D721Med (cell line): ENCODE data around the gene ZNF211.

Experiments used
- DNase-seq: peaks from one replicate; pipeline ENCODE4 v3.0.0; 2011; ENCODE audit warnings: low spot score; ENCODE audit not compliant: insufficient read length
- FAIRE-seq: peaks from 2 replicates; lab custom pipeline; 2011; peaks lifted over from hg19 to GRCh38; lab: Jason Lieb, UNC
- TF ChIP-seq, protein P1 (sequence below): IDR thresholded peaks from 2 replicates; pipeline ENCODE4 v1.5.1; 2012; ENCODE audit warnings: mild to moderate bottlenecking, control low read depth; ENCODE audit not compliant: insufficient read depth; ENCODE audit errors: missing control alignments

The ZNF211 gene

DNA sequence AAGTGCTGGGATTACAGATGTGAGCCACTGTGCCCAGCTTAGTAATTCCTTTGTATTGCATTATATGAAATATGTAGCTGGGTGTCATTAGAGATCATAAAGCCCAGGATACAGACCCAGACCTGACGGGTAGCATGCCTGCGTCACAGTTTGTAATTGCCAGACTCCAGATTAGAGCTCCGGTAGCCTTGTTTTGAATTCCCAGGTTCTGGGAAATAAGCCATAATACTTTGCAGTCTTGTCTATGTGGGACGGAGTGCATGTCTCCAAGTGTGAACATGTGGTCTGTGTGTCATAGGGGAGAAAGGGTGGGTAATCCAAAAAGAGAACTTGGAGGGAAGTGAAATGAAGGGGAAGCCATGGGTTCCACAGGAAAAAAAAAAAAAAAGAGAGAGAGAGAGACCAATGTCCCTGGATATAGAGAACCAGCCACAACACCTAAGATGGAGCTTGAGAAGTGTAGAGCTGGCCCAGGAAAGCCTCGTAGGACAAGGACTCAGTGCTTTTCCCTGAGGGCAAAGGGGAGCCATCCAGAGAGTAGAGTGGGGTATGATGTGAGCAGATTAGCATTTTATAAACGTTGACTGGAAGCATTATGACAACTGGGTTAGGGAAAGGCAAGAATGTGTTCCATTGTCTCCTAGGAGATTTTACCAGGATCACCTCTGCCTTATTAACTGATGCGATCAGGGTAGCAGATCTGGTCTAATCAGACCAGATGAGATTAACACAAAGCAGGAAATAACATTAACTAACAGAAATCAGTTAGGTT lies 38.3 kb downstream of the ZNF211 start:
- TF ChIP-seq, protein P1, sequence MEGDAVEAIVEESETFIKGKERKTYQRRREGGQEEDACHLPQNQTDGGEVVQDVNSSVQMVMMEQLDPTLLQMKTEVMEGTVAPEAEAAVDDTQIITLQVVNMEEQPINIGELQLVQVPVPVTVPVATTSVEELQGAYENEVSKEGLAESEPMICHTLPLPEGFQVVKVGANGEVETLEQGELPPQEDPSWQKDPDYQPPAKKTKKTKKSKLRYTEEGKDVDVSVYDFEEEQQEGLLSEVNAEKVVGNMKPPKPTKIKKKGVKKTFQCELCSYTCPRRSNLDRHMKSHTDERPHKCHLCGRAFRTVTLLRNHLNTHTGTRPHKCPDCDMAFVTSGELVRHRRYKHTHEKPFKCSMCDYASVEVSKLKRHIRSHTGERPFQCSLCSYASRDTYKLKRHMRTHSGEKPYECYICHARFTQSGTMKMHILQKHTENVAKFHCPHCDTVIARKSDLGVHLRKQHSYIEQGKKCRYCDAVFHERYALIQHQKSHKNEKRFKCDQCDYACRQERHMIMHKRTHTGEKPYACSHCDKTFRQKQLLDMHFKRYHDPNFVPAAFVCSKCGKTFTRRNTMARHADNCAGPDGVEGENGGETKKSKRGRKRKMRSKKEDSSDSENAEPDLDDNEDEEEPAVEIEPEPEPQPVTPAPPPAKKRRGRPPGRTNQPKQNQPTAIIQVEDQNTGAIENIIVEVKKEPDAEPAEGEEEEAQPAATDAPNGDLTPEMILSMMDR, result no peak
- FAIRE-seq (peak; percentile 87), DNase-seq (no peak)

DNA sequence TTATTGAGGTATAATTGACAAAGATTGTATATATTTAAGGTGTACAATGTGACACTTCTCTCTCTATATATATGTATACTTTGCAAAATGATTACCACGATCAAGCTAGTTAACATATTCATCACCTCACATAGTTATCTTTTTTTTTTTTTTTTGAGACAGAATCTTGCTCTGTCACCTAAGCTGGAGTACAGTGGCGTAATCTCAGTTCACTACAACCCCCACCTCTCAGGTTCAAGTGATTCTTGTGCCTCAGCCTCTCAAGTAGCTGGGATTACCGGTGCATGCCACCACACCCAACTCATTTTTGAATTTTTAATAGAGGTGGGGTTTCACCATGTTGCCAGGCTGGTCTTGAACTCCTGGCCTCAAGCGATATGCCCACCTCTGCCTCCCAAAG lies 39.5 kb downstream of the ZNF211 start:
- no peak for DNase-seq
- FAIRE-seq, result no peak
- TF ChIP-seq, protein P1, result no peak

DNA sequence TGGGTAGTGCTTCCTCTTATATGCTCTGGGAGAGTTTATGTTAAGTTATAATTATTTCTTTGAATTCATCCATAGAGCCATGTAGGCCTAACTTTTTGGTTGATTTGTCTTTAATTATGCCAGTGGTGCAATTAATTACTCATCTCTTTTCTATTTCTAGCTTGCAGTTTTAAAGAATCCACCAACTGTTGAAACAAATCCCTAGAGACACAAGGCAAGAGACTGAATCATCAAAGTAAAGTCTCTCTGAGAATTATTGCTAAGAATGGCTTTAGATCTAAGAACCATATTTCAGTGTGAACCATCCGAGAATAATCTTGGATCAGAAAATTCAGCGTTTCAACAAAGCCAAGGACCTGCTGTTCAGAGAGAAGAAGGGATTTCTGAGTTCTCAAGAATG lies 42.9 kb downstream of the ZNF211 start:
- FAIRE-seq, result no peak
- TF ChIP-seq, protein P1, result no peak
- DNase-seq, result no peak

DNA sequence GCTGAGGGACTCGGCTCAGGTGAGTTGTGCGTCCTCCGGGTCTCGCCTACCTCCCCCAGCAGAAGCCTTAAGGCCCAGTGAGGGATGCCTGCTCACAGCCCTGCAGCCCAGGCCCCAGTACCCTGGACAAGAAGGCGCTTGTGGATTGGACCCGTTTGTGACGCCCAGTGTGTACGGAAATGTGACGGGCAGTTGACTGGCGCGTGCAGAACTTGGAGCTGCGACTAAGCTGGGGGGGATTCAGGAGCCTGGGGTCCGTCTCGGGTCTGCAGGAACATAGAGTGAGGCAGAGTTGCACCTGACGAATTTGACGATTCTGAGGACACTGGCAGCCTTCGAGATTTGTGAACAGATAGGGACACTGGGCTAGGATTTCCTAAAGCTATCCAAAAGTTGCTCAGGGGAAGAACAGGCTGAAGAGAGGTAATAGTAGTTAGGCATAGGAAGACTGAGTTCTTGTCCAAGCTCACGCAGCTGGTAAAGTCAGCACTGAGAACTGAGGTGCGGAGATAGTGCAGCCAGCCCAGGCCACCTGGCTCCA lies 49.3 kb downstream of the ZNF211 start:
- TF ChIP-seq, protein P1, result no peak
- no peak for DNase-seq
- no peak for FAIRE-seq

DNA sequence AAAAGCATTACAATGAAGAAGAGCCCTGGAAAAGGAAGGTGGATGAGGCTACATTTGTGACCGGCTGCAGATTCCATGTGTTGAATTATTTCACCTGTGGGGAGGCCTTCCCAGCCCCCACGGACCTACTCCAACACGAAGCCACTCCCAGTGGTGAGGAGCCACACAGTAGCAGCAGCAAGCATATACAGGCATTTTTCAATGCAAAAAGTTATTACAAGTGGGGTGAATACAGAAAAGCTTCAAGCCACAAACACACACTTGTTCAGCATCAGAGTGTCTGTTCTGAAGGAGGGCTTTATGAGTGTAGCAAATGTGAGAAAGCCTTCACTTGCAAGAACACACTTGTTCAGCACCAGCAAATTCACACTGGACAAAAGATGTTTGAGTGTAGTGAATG lies 53.8 kb downstream of the ZNF211 start:
- no peak for DNase-seq
- FAIRE-seq, result no peak
- TF ChIP-seq, protein P1, result no peak

DNA sequence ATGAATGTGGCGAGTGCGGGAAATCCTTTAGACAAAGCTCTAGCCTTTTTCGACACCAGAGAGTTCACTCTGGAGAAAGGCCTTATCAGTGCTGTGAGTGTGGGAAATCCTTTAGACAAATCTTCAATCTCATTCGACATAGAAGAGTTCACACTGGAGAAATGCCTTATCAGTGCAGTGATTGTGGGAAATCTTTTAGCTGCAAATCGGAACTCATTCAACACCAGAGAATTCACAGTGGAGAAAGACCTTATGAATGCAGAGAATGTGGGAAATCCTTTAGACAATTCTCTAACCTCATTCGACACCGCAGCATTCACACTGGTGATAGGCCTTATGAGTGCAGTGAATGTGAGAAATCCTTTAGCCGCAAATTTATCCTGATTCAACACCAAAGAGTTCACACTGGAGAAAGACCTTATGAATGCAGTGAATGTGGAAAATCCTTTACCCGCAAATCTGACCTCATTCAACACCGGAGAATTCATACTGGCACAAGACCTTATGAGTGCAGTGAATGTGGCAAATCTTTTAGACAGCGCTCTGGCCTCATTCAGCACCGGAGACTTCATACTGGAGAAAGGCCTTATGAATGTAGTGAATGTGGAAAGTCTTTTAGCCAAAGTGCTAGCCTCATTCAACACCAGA lies 54.5 kb downstream of the ZNF211 start:
- no peak for DNase-seq
- TF ChIP-seq, protein P1, result no peak
- no peak for FAIRE-seq
